MCF 10A (cell line): ENCODE measurements around the gene SPACDR. TPM values are rescaled to one million over a fixed set of nuclear protein-coding genes. Genes with fewer than 3 reads are reported as not detected.

Experiments used
- BruUV-seq: library from RNA; stranded (reverse); fragments of 400-500 nt; replicated peaks from 2 replicates; lab custom pipeline; 2021; lab: Mats Ljungman, UMichigan
- CTCF ChIA-PET: fragments of 300-600 bp; sonication (Branson Sonifier 250); formaldehyde crosslinking; extraction: SDS; loops from one replicate; lab custom pipeline; 2021; ENCODE audit warnings: antibody characterized with exemption, inconsistent platforms; lab: Yijun Ruan, JAX
- POLR2A ChIA-PET: fragments of 300-600, 350-650 bp; sonication (Branson Sonifier 250); formaldehyde crosslinking; extraction: SDS; loops from one replicate; lab custom pipeline; 2020; ENCODE audit warnings: antibody characterized with exemption, inconsistent platforms; lab: Yijun Ruan, JAX
- DNase-seq: peaks from one replicate; pipeline ENCODE4 v3.0.0-alpha.2; 2018; ENCODE audit not compliant: unreplicated experiment
- H3K27ac Mint-ChIP-seq: one replicate; pipeline ENCODE4 v1.8.0; 2022; ENCODE audit warnings: mild to moderate bottlenecking, low read depth, mixed read lengths; ENCODE audit not compliant: unreplicated experiment
- H3K27me3 Mint-ChIP-seq: one replicate; pipeline ENCODE4 v1.8.0; 2022; ENCODE audit warnings: mixed read lengths; ENCODE audit not compliant: insufficient read depth, unreplicated experiment
- H3K36me3 Mint-ChIP-seq: one replicate; pipeline ENCODE4 v1.8.0; 2022; ENCODE audit warnings: mild to moderate bottlenecking, moderate library complexity, mixed read lengths; ENCODE audit not compliant: insufficient read depth, unreplicated experiment
- H3K4me1 Mint-ChIP-seq: one replicate; pipeline ENCODE4 v1.8.0; 2022; ENCODE audit warnings: mixed read lengths; ENCODE audit not compliant: insufficient read depth, unreplicated experiment
- H3K4me3 Mint-ChIP-seq: one replicate; pipeline ENCODE4 v1.8.0; 2022; ENCODE audit warnings: mild to moderate bottlenecking, moderate library complexity, mixed read lengths; ENCODE audit not compliant: unreplicated experiment
- H3K9me3 Mint-ChIP-seq: one replicate; pipeline ENCODE4 v1.8.0; 2022; ENCODE audit warnings: mixed read lengths; ENCODE audit not compliant: unreplicated experiment
- CTCF ChIP-seq: fragments of 200-600 bp; IDR thresholded peaks from one replicate; pipeline ENCODE4 v1.8.0; 2022; ENCODE audit warnings: antibody characterized with exemption, mild to moderate bottlenecking; ENCODE audit not compliant: unreplicated experiment
- intact Hi-C: fragments of 100-400 bp; cut with micrococcal nuclease; formaldehyde crosslinking; loops from 2 replicates; pipeline ENCODE4 v1.14.1; 2022
- total RNA-seq: library from RNA; stranded (reverse); gene quantifications from 2 replicates; pipeline ENCODE4 v1.2.3, GENCODE V29; 2022

The SPACDR gene
- total RNA-seq, 1 experiment from 2014 or later, result 0.49 TPM

DNA sequence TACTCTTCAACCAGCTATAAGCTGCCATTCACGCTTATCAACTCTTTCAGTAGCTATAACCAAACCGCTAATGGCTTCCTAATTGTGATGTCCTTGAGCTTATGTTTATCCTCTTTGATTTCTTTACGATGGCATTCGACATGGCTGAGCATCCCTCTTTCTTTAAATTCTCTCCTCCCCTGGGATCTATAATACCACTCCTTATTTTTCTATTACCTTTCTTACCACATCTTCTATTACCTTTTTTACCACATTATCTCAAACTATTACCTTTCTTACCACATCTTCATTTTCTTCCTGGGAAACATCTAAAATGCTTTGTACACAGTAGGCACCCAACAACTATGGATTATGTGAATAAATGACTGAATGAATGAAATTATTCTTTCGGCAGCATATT lies 48.6 kb downstream of the SPACDR start:
- Mint-ChIP-seq H3K27me3 (no peaks in the 10 kb centered on the region), H3K4me1 (no peaks in the 10 kb centered on the region), H3K36me3 (no peaks in the 10 kb centered on the region), H3K4me3 (no peak overlapping the region), H3K27ac (no peak overlapping the region), H3K9me3 (no peaks in the 10 kb centered on the region)
- POLR2A ChIA-PET, result interaction anchor here (1.0 to 1.4 kb wide), 3 partner anchors 9 to 21 kb away, joined by 3 to 9 read pairs (median 6); partner anchors contain the start of genes MEPCE and ZCWPW1
- CTCF ChIA-PET, result interaction anchor here (0.6 to 1.9 kb wide), 2 partner anchors 8 to 173 kb away, joined by 3 to 16 read pairs; no protein-coding TSS in a partner anchor
- TF ChIP-seq CTCF, result no peak
- no peak for DNase-seq
- intact Hi-C loops, result no loop called here
- BruUV-seq, result no TSS peak

DNA sequence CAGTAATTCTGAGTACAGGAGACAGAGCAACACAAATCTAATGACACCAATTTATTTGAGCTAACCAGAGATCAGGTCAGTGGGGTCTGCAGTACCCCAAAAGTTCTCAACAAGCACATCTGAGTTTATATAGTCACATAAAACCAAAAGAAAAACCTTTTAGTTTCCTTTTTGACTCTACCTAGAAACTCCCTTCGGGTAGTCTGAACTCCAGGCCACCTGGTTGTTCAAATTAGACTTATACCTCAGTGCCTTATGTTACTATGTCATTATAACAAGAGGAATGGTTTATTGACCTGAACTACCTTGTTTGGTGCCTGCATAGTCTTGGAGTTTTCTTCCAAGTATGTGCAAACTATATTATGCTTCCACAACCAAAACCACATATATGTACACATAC lies 50.2 kb downstream of the SPACDR start:
- Mint-ChIP-seq H3K27ac (no peak overlapping the region), H3K4me3 (no peak overlapping the region), H3K4me1 (no peaks in the 10 kb centered on the region), H3K27me3 (no peaks in the 10 kb centered on the region), H3K9me3 (no peaks in the 10 kb centered on the region), H3K36me3 (no peaks in the 10 kb centered on the region)
- intact Hi-C loops, result no loop called here
- no peak for DNase-seq
- no peak for TF ChIP-seq CTCF
- ChIA-PET CTCF (no interaction called here), POLR2A (interaction anchor here (2.3 kb wide), 1 partner anchor 15 kb away, joined by 11 read pairs; the partner anchor contains the start of genes MEPCE and ZCWPW1)
- BruUV-seq, result no TSS peak

DNA sequence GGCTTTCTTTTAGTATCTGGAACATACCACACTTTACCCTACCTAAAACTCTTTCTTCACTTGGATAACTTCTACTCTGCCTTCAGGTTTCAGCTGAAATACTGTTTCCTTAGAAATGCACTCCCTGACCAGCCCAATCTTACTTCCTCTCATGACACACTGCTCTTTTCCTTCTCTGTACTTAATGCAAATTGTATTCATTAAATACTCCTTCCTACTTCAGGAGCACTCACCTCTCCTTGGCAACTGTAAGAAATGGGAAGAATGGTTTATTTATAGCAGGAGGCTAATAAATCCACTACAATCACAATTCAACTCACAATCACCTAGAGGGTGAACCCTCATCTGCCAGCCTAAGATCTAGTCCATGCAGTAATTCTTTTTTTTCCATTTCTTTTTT lies 50.7 kb downstream of the SPACDR start:
- no peak for TF ChIP-seq CTCF
- POLR2A ChIA-PET, result interaction anchor here (2.3 kb wide), 1 partner anchor 16 kb away, joined by 11 read pairs; the partner anchor contains the start of genes MEPCE and ZCWPW1
- BruUV-seq, result no TSS peak
- Mint-ChIP-seq H3K27ac (no peak overlapping the region), H3K4me3 (no peak overlapping the region), H3K27me3 (no peaks in the 10 kb centered on the region), H3K9me3 (no peaks in the 10 kb centered on the region), H3K4me1 (no peaks in the 10 kb centered on the region), H3K36me3 (no peaks in the 10 kb centered on the region)
- CTCF ChIA-PET, result no interaction called here
- intact Hi-C loops, result no loop called here
- DNase-seq, result no peak

GRCh38 chr7:100411101-100411500 lies 53.0 kb downstream of the SPACDR start:
- no peak for DNase-seq
- no TSS peak for BruUV-seq
- TF ChIP-seq CTCF, result no peak
- H3K9me3 Mint-ChIP-seq, result no peaks in the 10 kb centered on the region
- no peaks in the 10 kb centered on the region for H3K27me3 Mint-ChIP-seq
- no peak overlapping the region for H3K27ac Mint-ChIP-seq
- ChIA-PET CTCF (no interaction called here), POLR2A (no interaction called here)
- intact Hi-C loops, result no loop called here
- H3K4me1 Mint-ChIP-seq, result no peaks in the 10 kb centered on the region
- H3K36me3 Mint-ChIP-seq, result no peaks in the 10 kb centered on the region
- H3K4me3 Mint-ChIP-seq, result no peak overlapping the region
